K562 (cell line): ENCODE results near the gene COL8A2. TPM values are rescaled to one million over a fixed set of nuclear protein-coding genes. Genes with fewer than 3 reads are reported as not detected.

Source experiments
- CBX3 ChIP-seq, 2 experiments: IDR thresholded peaks; 1 replicate in 1 of 2; 2 replicates in 1 of 2; pipeline ENCODE4 v1.6.1; 2012; ENCODE audit warnings: inconsistent platforms in 2 of 2, low read length in 2 of 2, borderline replicate concordance in 1 of 2, control low read depth in 1 of 2
- CHAMP1 ChIP-seq: fragments of 450-650 bp; IDR thresholded peaks from 2 replicates; pipeline ENCODE4 v1.6.1; 2016; ENCODE audit warnings: mild to moderate bottlenecking
- FIP1L1 ChIP-seq: fragments of 200-400 bp; formaldehyde crosslinking; IDR thresholded peaks from 2 replicates; pipeline ENCODE4 v1.6.1; 2018; ENCODE audit warnings: mild to moderate bottlenecking, low read depth, low read length; ENCODE audit not compliant: poor library complexity, severe bottlenecking
- HDAC2 ChIP-seq: fragments of 450-650 bp; IDR thresholded peaks from 2 replicates; pipeline ENCODE4 v1.6.1; 2016; ENCODE audit warnings: mild to moderate bottlenecking
- MAZ ChIP-seq, 2 experiments: fragments of 450-650 bp in 1 of 2; sonication (generic) in 1 of 2; formaldehyde crosslinking; IDR thresholded peaks in 1 of 2; conservative IDR thresholded peaks in 1 of 2; 2 replicates each; pipeline versions ENCODE4 v1.4.0 to v1.5.0; 2020; ENCODE audit warnings: mild to moderate bottlenecking in 1 of 2, missing genetic modification reagents in 1 of 2
- SAFB ChIP-seq: fragments of 200-400 bp; formaldehyde crosslinking; IDR thresholded peaks from 2 replicates; pipeline ENCODE4 v1.6.1; 2017; ENCODE audit warnings: low read depth, low read length, borderline replicate concordance
- SAFB2 ChIP-seq: fragments of 200-400 bp; formaldehyde crosslinking; IDR thresholded peaks from 2 replicates; pipeline ENCODE4 v1.6.1; 2018; ENCODE audit warnings: borderline replicate concordance, low read length, low read depth, moderate library complexity; ENCODE audit not compliant: severe bottlenecking
- TBP ChIP-seq: optimal IDR thresholded peaks from 2 replicates; pipeline ENCODE3; 2011; ENCODE audit warnings: low read depth, low read length, improper control_type of control experiment
- THAP12 ChIP-seq: fragments of 250-450 bp; sonication (Bioruptor Pico); IDR thresholded peaks from 2 replicates; pipeline ENCODE4 v1.9.0; 2021; ENCODE audit warnings: mild to moderate bottlenecking, inconsistent platforms
- ZBTB40 ChIP-seq, 2 experiments: fragments of 450-650 bp in 1 of 2; sonication (generic) in 1 of 2; formaldehyde crosslinking in 1 of 2; IDR thresholded peaks; 2 replicates each; pipeline versions ENCODE4 v1.7.1 to v1.9.0; 2016 to 2022; ENCODE audit warnings: inconsistent platforms in 1 of 2, mild to moderate bottlenecking in 1 of 2, missing genetic modification reagents in 1 of 2
- ZC3H11A ChIP-seq: IDR thresholded peaks from 2 replicates; pipeline ENCODE4 v1.6.1; 2012; ENCODE audit warnings: low read depth, low read length, improper control_type of control experiment
- ZNF785 ChIP-seq: fragments of 250-450 bp; sonication (Bioruptor Pico); IDR thresholded peaks from 2 replicates; pipeline ENCODE4 v1.4.0; 2020; ENCODE audit warnings: mild to moderate bottlenecking
- polyA plus RNA-seq, 8 experiments: library from polyadenylated mRNA; depleted of rRNA in 4 of 8; stranded (reverse) in 5 of 8; unstranded in 3 of 8; fragments of >200 nt; fragmentation: Nextera tagmentation in 2 of 8; fragmentation: Illumina TruSeq in 1 of 8; extraction: Ambion mirVana in 2 of 8; extraction: Trizol in 1 of 8; gene quantifications; 2 replicates each; pipeline versions ENCODE4 v1.2.1 to v1.2.3, GENCODE V29; 2011 to 2014; ENCODE audit warnings: inconsistent platforms in 1 of 8, missing spikeins in 1 of 8
- total RNA-seq, 7 experiments: library from RNA; depleted of rRNA in 6 of 7; stranded (reverse); fragments of >200 nt in 6 of 7; fragmentation: Illumina TruSeq in 2 of 7; extraction: Trizol in 2 of 7; gene quantifications; 2 replicates each; pipeline versions ENCODE4 v1.2.1 to v1.2.3, GENCODE V29; 2011 to 2021; ENCODE audit warnings: low replicate concordance in 1 of 7

Gene COL8A2
- total and polyA plus RNA-seq, 9 of the 15 experiments (the other 6 are each of a cell fraction or from before 2014, with no cell fraction given) = 0.03 to 0.14 (median 0.04) TPM; not detected in 5

GRCh38 chr1:36156329-36157114 is 31.5 kb upstream of the COL8A2 start (continued):
- TF ChIP-seq CHAMP1 (no peak), FIP1L1 (no peak), SAFB2 (no peak), TBP (peak; percentile 10), MAZ (CRISPR knock-in tag; conservative IDR thresholded peaks at IDR 0.05 in 1 of 2, IDR thresholded peaks at IDR 0.05 in 1 of 2) (peak; percentile 91 to 94; a peak in 3 of 4 replicates), THAP12 (CRISPR knock-in tag) (no peak), ZC3H11A (no peak), SAFB (no peak), ZBTB40 (IDR thresholded peaks at IDR 0.05) (0 out of 2 replicates have a peak, but pooled peaks have one; percentile 27), ZBTB40 (CRISPR knock-in tag; IDR thresholded peaks at IDR 0.05) (no peak; the same call in 1 of the 2 replicates), CBX3 (IDR thresholded peaks at IDR 0.05; ENCODE audit: borderline replicate concordance in 1 of 2, low read length in 2 of 2) (no peak), HDAC2 (peak; percentile 84; the same call in 1 of the 2 replicates), ZNF785 (no peak)
